CD4-positive, alpha-beta T cell treated with Interleukin-15 for 1 hour (primary cell): ENCODE measurements around the gene ZG16B.

Source experiments
- DNase-seq: peaks from one replicate; pipeline ENCODE4 v3.0.0-alpha.2; 2020

Gene ZG16B

GRCh38 chr16:2871926-2872325 lies 41.8 kb downstream of the ZG16B start:
- DNase-seq: no peak

DNA sequence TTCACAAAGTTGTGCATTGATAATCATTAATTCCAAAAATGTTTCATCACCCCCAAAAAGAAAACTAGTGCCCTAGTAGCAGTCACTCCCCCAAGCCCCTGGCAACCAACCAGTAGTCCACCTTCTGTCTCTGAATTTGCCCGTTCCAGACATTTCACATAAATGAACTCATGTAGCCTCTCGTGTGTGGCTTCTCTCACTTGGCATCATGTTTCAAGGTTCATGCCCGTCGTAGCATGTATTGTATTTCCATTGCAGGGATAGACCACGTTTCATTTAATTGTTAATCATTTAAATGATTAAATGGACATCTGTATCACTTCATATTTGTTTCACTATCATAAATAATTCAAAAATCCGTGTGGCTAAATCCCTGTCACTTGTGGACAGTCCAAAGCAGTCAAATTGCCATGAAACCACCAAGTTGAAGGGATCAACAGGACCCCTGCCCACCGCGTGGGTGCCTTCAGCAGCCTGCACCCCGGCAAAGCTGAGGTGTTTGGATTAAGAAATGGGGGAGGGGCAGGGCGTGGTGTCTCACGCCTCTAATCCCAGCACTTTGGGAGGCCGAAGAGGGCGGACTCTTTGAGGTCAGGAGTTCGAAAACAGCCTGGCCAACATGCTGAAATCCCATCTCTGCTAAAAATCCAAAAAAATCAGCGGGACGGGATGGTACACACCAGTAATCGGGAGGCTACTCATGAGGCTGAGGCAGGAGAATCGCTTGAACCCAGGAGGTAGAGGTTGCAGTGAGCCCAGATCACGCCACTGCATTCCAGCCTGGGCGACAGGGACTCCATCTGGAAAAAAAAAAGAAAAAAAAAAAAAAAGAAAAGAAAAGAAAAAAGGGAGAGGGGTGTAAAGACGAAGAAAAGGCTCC lies 44.2 kb downstream of the ZG16B start:
- DNase-seq: no peak

GRCh38 chr16:2874912-2875362 lies 44.8 kb downstream of the ZG16B start:
- peak; percentile 80 for DNase-seq

DNA sequence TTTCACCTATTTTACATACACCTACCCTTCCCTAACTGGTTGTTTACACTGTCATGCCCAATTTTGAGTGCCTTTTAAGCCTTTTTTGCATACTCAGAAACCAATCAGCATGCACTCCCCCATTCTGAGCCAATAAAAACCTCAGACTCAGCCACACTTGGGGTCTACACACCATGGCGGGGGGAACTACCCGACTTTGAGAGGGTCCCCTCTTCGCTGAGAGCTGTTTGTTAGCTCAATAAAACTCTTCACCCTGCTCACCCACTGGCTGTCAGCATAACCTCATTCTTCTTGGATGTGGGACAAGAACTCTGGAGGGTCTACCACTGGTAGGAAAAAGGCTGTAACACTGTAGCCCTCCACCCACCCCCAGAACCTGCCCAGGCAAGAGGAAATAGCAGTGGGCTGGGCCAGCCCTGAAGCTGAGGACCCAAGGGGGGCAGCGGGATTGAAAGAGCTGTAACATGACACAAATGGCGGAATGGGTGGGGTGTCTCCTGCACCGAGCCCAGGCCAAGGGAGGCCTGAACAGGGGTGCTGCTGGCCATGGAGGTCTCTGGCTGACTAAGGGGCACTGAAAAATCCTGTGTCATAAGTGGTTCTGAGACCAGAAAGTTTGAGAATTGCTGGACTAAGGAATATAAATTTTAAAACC lies 49.9 kb downstream of the ZG16B start:
- DNase-seq: no peak
